GM19351 (cell line): ENCODE data around the gene ZNF783.
"Not testable (repeated sequence)": the region's sequence is repeated elsewhere in the genome, so short reads cannot be mapped to it uniquely, and the experiment has no call there.

Experiments
- ATAC-seq: cut with Tn5 transposase; IDR thresholded peaks from one replicate; pipeline ENCODE4 v1.9.1; 2021; ENCODE audit warnings: mild to moderate bottlenecking, moderate library complexity; ENCODE audit not compliant: unreplicated experiment

ZNF783 gene

GRCh38 chr7:149261829-149262617, at the start of gene ZNF783:
Gene ZNF783, plus strand, starts transcription at chr7:149262196. Its CDS starts 138 bp downstream, at chr7:149262334.
- ATAC-seq: peak; percentile 81

GRCh38 chr7:149214020-149214720, 47.8 kb upstream of the ZNF783 start:
- no peak for ATAC-seq

GRCh38 chr7:149216402-149216801, 45.6 kb upstream of the ZNF783 start:
- no peak for ATAC-seq

GRCh38 chr7:149217570-149217969, 44.4 kb upstream of the ZNF783 start:
- ATAC-seq: no peak

GRCh38 chr7:149218469-149219420, 43.3 kb upstream of the ZNF783 start:
- ATAC-seq: no peak

GRCh38 chr7:149220534-149220933, 41.5 kb upstream of the ZNF783 start:
- no peak for ATAC-seq

- no peak for ATAC-seq
These were observed 38.8 kb upstream of the ZNF783 start for GRCh38 chr7:149223176-149223575.

- no peak for ATAC-seq
These were observed 38.2 kb upstream of the ZNF783 start for GRCh38 chr7:149223761-149224160.

- no peak for ATAC-seq
These were observed 37.6 kb upstream of the ZNF783 start for GRCh38 chr7:149224352-149224751.

- ATAC-seq: no peak
These were observed 36.9 kb upstream of the ZNF783 start for GRCh38 chr7:149225106-149225505.

- ATAC-seq: no peak
These were observed 36.3 kb upstream of the ZNF783 start for GRCh38 chr7:149225656-149226055.

- not testable (repeated sequence) for ATAC-seq
These were observed 35.6 kb upstream of the ZNF783 start for GRCh38 chr7:149226366-149226765.

GRCh38 chr7:149226840-149227494, 35.0 kb upstream of the ZNF783 start:
- no peak for ATAC-seq

GRCh38 chr7:149228831-149229471, 33.0 kb upstream of the ZNF783 start:
- ATAC-seq: no peak

- no peak for ATAC-seq
These were observed 32.5 kb upstream of the ZNF783 start for GRCh38 chr7:149229526-149229925.

- no peak for ATAC-seq
These were observed 29.6 kb upstream of the ZNF783 start for GRCh38 chr7:149232362-149232761.

GRCh38 chr7:149233655-149234204, 28.3 kb upstream of the ZNF783 start:
- not testable (repeated sequence) for ATAC-seq

- no peak for ATAC-seq
These were observed 24.5 kb upstream of the ZNF783 start for GRCh38 chr7:149237502-149237901.

GRCh38 chr7:149238051-149238450, 23.9 kb upstream of the ZNF783 start:
- ATAC-seq: no peak
